Right atrium auricular region (tissue), 2 donors: ENCODE data around the gene NR2F1. TPM values are rescaled to one million over a fixed set of nuclear protein-coding genes. Genes with fewer than 3 reads are reported as not detected.

Experiments
- DNase-seq: peaks from one replicate; pipeline ENCODE4 v3.0.0-alpha.2; 2019; ENCODE audit warnings: low spot score
- H3K27ac ChIP-seq, 2 donors: fragments of 200-600 bp; sonication (generic); 1 replicate in 1 of 2; 2 replicates in 1 of 2; pipeline ENCODE4 v1.5.1; 2016 to 2019
- H3K27me3 ChIP-seq, 2 donors: fragments of 200-600 bp; sonication (generic); one replicate each; pipeline versions ENCODE4 v1.5.1 to v1.6.0; 2017 to 2019
- H3K36me3 ChIP-seq: fragments of 200-600 bp; sonication (generic); one replicate; pipeline ENCODE4 v1.5.1; 2016
- H3K4me1 ChIP-seq, 2 donors: fragments of 200-600 bp; sonication (generic); one replicate each; pipeline versions ENCODE4 v1.5.1 to v1.6.0; 2017 to 2019
- H3K4me3 ChIP-seq, 2 donors: fragments of 200-600 bp; sonication (generic); 1 replicate in 1 of 2; 2 replicates in 1 of 2; pipeline ENCODE4 v1.5.1; 2017 to 2019; ENCODE audit warnings: mild to moderate bottlenecking in 1 of 2, moderate library complexity in 1 of 2
- H3K9me3 ChIP-seq, 2 donors: fragments of 200-600 bp; sonication (generic); one replicate each; pipeline ENCODE4 v1.5.1; 2019
- total RNA-seq, 2 donors: library from RNA; depleted of rRNA; stranded (reverse); fragments of >200 nt; gene quantifications; one replicate each; pipeline ENCODE4 v1.1.0, GENCODE V29; 2016
- TF ChIP-seq, protein P1 (sequence below), 2 donors: fragments of 200-600 bp; sonication (generic); IDR thresholded peaks; one replicate each; pipeline ENCODE4 v1.5.1; 2019; ENCODE audit warnings: antibody characterized with exemption in 2 of 2

Gene NR2F1
- total RNA-seq, 2 donors from 2014 or later = 35.3 to 37.6 TPM

DNA sequence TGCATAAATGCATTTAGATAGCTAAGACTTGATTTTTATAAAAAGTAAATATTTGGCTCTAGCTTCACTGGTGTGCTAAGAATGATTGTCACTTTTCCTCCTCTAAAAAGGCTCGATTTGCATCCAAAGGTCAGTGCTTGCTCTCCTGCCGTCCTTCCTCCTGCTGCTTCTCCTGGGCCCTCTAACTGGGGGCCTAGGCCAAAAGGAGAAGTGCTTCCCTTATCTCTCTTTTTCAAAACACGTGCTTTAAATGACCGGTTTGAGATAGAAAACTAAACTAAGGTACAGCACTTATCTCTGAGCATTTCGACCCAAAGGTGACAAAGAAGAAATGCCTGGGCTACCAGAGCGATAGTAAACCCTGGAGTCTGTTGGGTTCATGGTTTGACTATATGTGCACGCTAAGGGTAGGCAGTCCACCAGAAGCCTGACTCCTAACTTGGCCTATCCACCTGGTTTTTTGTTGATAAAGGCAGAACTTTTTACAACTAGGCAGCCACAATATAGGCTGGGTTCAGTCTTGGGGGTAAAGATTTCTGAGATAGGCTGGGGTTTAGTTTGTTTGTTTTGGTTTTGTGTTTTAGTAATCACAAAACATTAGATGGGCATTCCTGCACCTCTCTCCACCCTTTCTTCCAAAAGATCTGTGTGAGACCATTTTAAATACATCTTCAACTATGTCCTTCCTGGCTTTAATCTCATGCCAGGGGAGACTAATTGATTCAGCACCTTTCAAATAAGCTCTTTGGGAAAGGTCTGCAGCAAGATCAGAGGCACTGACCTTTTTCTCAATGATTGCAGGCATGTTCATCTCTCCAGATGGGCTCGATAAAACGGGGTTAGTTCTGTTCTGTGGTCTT lies 5.8 kb upstream of the NR2F1 start:
- peaks cover 0 to 25% of the 10 kb centered on the region in 2 donors for H3K4me1 ChIP-seq
- no peaks in the 10 kb centered on the region for H3K36me3 ChIP-seq
- peak overlapping the region in 1 of 2 donors; percentile 85 for H3K27ac ChIP-seq
- no peak for DNase-seq
- no peaks in the 10 kb centered on the region for H3K27me3 ChIP-seq
- no peaks in the 10 kb centered on the region for H3K9me3 ChIP-seq
- TF ChIP-seq, protein P1, sequence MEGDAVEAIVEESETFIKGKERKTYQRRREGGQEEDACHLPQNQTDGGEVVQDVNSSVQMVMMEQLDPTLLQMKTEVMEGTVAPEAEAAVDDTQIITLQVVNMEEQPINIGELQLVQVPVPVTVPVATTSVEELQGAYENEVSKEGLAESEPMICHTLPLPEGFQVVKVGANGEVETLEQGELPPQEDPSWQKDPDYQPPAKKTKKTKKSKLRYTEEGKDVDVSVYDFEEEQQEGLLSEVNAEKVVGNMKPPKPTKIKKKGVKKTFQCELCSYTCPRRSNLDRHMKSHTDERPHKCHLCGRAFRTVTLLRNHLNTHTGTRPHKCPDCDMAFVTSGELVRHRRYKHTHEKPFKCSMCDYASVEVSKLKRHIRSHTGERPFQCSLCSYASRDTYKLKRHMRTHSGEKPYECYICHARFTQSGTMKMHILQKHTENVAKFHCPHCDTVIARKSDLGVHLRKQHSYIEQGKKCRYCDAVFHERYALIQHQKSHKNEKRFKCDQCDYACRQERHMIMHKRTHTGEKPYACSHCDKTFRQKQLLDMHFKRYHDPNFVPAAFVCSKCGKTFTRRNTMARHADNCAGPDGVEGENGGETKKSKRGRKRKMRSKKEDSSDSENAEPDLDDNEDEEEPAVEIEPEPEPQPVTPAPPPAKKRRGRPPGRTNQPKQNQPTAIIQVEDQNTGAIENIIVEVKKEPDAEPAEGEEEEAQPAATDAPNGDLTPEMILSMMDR (IDR thresholded peaks at IDR 0.05) = no peak
- H3K4me3 ChIP-seq = no peak overlapping the region

GRCh38 chr5:93577854-93578812 lies 4.9 kb upstream of the NR2F1 start:
- Histone ChIP-seq H3K9me3 (no peaks in the 10 kb centered on the region), H3K4me3 (peak overlapping the region in 1 of 2 donors; percentile 72), H3K27me3 (no peaks in the 10 kb centered on the region), H3K36me3 (no peaks in the 10 kb centered on the region), H3K4me1 (peaks cover 0 to 25% of the 10 kb centered on the region in 2 donors), H3K27ac (peak overlapping the region; percentile 76 to 85)
- no peak for DNase-seq
- TF ChIP-seq, protein P1 (IDR thresholded peaks at IDR 0.05) = no peak

DNA sequence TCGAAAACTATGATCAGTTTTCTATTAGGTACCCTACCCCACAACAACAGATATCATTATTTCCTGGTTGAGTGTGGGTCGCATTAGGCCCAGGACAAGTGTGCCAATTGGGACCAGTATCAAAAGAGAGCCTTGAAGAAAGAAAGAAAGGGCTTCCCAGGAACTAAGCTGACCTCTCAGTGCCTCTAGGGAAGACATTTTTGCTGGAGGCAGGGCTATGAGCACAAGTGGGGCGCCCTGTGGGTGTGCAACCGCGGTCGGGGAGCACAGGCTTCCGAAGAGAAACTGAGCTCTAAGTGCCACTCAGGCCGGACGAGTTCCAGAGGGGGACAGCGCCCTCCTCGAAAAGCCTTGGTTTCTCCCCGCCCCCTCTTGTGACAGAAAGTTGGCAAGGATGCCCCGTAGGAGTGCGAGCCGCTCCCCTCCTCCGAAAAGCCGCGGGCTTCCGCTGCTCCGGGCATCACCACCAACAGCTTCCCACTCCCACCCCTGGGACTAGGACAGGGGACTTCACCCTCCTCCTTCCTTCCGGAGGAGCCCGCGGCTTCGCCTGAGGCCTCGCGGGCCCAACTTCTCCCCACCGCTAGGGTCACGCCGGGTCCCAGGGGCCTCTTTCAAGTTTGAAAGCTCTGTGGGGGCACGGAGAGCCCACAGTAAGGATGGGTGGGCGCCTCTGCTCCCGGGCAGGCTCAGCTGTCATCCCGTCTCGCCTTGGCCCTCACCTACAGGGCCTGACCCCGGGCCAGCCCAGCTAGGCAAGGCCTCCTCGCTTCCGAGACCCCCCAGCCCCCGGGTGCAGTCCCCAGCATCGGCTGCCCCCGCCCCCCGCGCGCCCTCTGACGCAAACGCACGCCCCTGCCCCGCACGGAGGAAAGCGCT lies 4.0 kb upstream of the NR2F1 start:
- Histone ChIP-seq H3K9me3 (no peaks in the 10 kb centered on the region), H3K27ac (peak overlapping the region; percentile 76 to 85), H3K4me3 (peak overlapping the region; percentile 66 to 72), H3K4me1 (peaks cover 0 to 30% of the 10 kb centered on the region in 2 donors), H3K36me3 (no peaks in the 10 kb centered on the region), H3K27me3 (no peaks in the 10 kb centered on the region)
- DNase-seq = no peak
- TF ChIP-seq, protein P1 (IDR thresholded peaks at IDR 0.05) = no peak

- TF ChIP-seq, protein P1 (IDR thresholded peaks at IDR 0.05) = no peak
- H3K27me3 ChIP-seq = no peaks in the 10 kb centered on the region
- peak overlapping the region; percentile 76 to 85 for H3K27ac ChIP-seq
- H3K4me1 ChIP-seq = peaks cover 0 to 30% of the 10 kb centered on the region in 2 donors
- H3K36me3 ChIP-seq = no peaks in the 10 kb centered on the region
- no peak for DNase-seq
- H3K4me3 ChIP-seq = peak overlapping the region; percentile 66 to 72
- H3K9me3 ChIP-seq = no peaks in the 10 kb centered on the region
Observed at GRCh38 chr5:93579692-93580062, 3.3 kb upstream of the NR2F1 start.
